Bronchial epithelial cell (primary cell): ENCODE measurements around the gene AUH. TPM values are rescaled to one million over a fixed set of nuclear protein-coding genes. Genes with fewer than 3 reads are reported as not detected.

Experiments used
- DNase-seq: peaks from one replicate; pipeline ENCODE4 v3.0.0-alpha.2; 2010; ENCODE audit warnings: low read depth
- FAIRE-seq: peaks from 2 replicates; lab custom pipeline; 2011; peaks lifted over from hg19 to GRCh38; lab: Jason Lieb, UNC
- H3K27me3 ChIP-seq: 2 replicates; pipeline ENCODE4 v1.5.1; 2011; ENCODE audit warnings: low read length; ENCODE audit not compliant: control insufficient read depth, insufficient read depth
- H3K36me3 ChIP-seq: 2 replicates; pipeline ENCODE4 v1.5.1; 2011; ENCODE audit warnings: low read length; ENCODE audit not compliant: control insufficient read depth, insufficient read depth
- H3K4me3 ChIP-seq: 2 replicates; pipeline ENCODE4 v1.5.1; 2011; ENCODE audit warnings: mild to moderate bottlenecking, low read depth, low read length, control low read depth
- total RNA-seq: library from RNA; depleted of rRNA; stranded (reverse); fragments of >200 nt; gene quantifications from 2 replicates; pipeline ENCODE4 v1.2.1, GENCODE V29; 2014
- TF ChIP-seq, protein P1 (sequence below): IDR thresholded peaks from 2 replicates; pipeline ENCODE4 v1.5.1; 2011; ENCODE audit warnings: mild to moderate bottlenecking, moderate library complexity, low read length, control low read depth, inconsistent platforms; ENCODE audit not compliant: insufficient read depth, severe bottlenecking

Gene AUH
- total RNA-seq, 1 donor from 2014 or later: 16.8 TPM

- no peak overlapping the region for H3K4me3 ChIP-seq
- TF ChIP-seq, protein P1, sequence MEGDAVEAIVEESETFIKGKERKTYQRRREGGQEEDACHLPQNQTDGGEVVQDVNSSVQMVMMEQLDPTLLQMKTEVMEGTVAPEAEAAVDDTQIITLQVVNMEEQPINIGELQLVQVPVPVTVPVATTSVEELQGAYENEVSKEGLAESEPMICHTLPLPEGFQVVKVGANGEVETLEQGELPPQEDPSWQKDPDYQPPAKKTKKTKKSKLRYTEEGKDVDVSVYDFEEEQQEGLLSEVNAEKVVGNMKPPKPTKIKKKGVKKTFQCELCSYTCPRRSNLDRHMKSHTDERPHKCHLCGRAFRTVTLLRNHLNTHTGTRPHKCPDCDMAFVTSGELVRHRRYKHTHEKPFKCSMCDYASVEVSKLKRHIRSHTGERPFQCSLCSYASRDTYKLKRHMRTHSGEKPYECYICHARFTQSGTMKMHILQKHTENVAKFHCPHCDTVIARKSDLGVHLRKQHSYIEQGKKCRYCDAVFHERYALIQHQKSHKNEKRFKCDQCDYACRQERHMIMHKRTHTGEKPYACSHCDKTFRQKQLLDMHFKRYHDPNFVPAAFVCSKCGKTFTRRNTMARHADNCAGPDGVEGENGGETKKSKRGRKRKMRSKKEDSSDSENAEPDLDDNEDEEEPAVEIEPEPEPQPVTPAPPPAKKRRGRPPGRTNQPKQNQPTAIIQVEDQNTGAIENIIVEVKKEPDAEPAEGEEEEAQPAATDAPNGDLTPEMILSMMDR: no peak
- no peak for DNase-seq
- H3K36me3 ChIP-seq: no peaks in the 10 kb centered on the region
- H3K27me3 ChIP-seq: no peaks in the 10 kb centered on the region
- no peak for FAIRE-seq
Observed at GRCh38 chr9:91208837-91209236, 152.9 kb downstream of the AUH start.

GRCh38 chr9:91208419-91208745, 153.3 kb downstream of the AUH start:
- TF ChIP-seq, protein P1: no peak
- no peak for FAIRE-seq
- Histone ChIP-seq H3K27me3 (no peaks in the 10 kb centered on the region), H3K36me3 (no peaks in the 10 kb centered on the region), H3K4me3 (no peak overlapping the region)
- no peak for DNase-seq

DNA sequence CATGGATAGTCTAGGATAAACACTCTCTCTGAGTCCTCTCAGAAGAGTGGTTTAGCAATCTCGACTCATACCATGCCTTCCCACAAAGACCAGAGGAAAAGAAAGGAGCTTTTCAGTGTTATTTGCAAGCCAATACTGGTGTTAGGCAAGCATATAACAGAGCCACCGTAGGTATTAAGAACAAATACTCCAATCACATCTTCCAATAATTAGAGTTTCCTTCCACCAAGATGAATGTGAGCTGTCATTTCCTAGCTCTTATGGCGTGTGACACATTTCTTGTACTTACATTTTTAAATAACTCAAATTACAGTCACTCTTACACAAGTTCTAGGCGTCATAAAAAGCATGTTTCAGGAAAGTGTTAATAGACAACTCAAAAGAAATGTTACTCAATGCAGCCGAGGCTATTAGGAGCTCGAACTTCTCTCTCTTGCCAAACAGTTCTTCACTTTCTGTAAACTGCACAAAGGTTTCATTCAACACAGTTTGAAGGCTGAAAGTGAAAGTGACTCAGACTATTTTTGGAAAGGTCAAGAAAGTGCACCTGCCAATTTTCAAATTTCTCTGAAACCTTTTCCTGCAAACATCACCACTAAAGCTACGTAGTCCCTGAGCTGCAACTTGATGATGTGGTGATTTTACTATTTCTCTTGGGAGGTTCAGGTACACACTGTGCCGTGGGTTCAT, 153.8 kb downstream of the AUH start:
- FAIRE-seq (no peak), DNase-seq (peak; percentile 37)
- H3K4me3 ChIP-seq: no peak overlapping the region
- no peaks in the 10 kb centered on the region for H3K27me3 ChIP-seq
- TF ChIP-seq, protein P1: no peak
- no peaks in the 10 kb centered on the region for H3K36me3 ChIP-seq

DNA sequence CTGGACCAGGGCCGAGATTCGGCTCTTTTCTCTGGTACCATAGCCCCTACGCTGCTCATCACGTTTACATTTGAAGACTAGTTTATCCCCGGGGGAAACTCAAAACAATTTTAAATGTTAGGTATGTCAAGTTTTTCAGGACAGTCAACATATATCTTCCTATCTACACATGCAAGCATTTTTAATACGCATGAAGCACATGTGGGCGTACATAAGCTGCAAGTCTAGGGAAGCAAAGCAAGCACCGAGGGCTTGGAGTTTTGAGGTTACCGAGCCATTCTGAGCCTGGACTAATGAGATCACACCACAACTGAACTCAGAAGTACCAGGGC, 154.4 kb downstream of the AUH start:
- Histone ChIP-seq H3K27me3 (no peaks in the 10 kb centered on the region), H3K4me3 (no peak overlapping the region), H3K36me3 (no peaks in the 10 kb centered on the region)
- DNase-seq (no peak), FAIRE-seq (no peak)
- TF ChIP-seq, protein P1: no peak

- H3K4me3 ChIP-seq: no peak overlapping the region
- TF ChIP-seq, protein P1: no peak
- no peaks in the 10 kb centered on the region for H3K36me3 ChIP-seq
- FAIRE-seq: no peak
- H3K27me3 ChIP-seq: no peaks in the 10 kb centered on the region
- DNase-seq: no peak
Observed at GRCh38 chr9:91206806-91207205, 154.9 kb downstream of the AUH start.

GRCh38 chr9:91202736-91203283, 158.9 kb downstream of the AUH start:
- FAIRE-seq: no peak
- Histone ChIP-seq H3K4me3 (no peak overlapping the region), H3K27me3 (no peaks in the 10 kb centered on the region), H3K36me3 (no peaks in the 10 kb centered on the region)
- DNase-seq: no peak
- TF ChIP-seq, protein P1: no peak
